ENCODE results near the gene TDRD9.
"Not testable (repeated sequence)": the region's sequence is repeated elsewhere in the genome, so short reads cannot be mapped to it uniquely, and the experiment has no call there.

TDRD9 gene

GRCh38 chr14:103886304-103887169 lies 41.7 kb upstream of the TDRD9 start:
- Histone ChIP-seq H3K27me3 (ENCODE audit: insufficient read depth, low read depth, severe bottlenecking) (no peaks in the 10 kb centered on the region), H3K36me3 (no peaks in the 10 kb centered on the region), H3K4me3 (ENCODE audit: low read depth, low read length) (no peak overlapping the region), H3K9me3 (ENCODE audit: severe bottlenecking) (no peaks in the 10 kb centered on the region), H3K27ac (no peak overlapping the region)
- no peak for DNase-seq
- no peak for TF ChIP-seq CTCF (IDR thresholded peaks at IDR 0.05; ENCODE audit: low read depth, low read length)

GRCh38 chr14:103887170-103887501 lies 41.1 kb upstream of the TDRD9 start:
- H3K27ac ChIP-seq = no peak overlapping the region
- no peaks in the 10 kb centered on the region for H3K9me3 ChIP-seq (ENCODE audit: severe bottlenecking)
- no peaks in the 10 kb centered on the region for H3K36me3 ChIP-seq
- H3K4me3 ChIP-seq (ENCODE audit: low read depth, low read length) = no peak overlapping the region
- no peaks in the 10 kb centered on the region for H3K27me3 ChIP-seq (ENCODE audit: insufficient read depth, low read depth, severe bottlenecking)
- DNase-seq = no peak
- no peak for TF ChIP-seq CTCF (IDR thresholded peaks at IDR 0.05; ENCODE audit: low read depth, low read length)

GRCh38 chr14:103887557-103888115 lies 40.6 kb upstream of the TDRD9 start:
- H3K4me3 ChIP-seq (ENCODE audit: low read depth, low read length) = no peak overlapping the region
- H3K27me3 ChIP-seq (ENCODE audit: insufficient read depth, low read depth, severe bottlenecking) = no peaks in the 10 kb centered on the region
- TF ChIP-seq CTCF (IDR thresholded peaks at IDR 0.05; ENCODE audit: low read depth, low read length) = no peak
- H3K27ac ChIP-seq = no peak overlapping the region
- no peak for DNase-seq
- no peaks in the 10 kb centered on the region for H3K36me3 ChIP-seq
- H3K9me3 ChIP-seq (ENCODE audit: severe bottlenecking) = no peaks in the 10 kb centered on the region

GRCh38 chr14:103889002-103889312 lies 39.3 kb upstream of the TDRD9 start:
- not testable (repeated sequence) for H3K36me3 ChIP-seq; H3K4me3 ChIP-seq (ENCODE audit: low read depth, low read length); H3K9me3 ChIP-seq (ENCODE audit: severe bottlenecking); DNase-seq; H3K27me3 ChIP-seq (ENCODE audit: insufficient read depth, low read depth, severe bottlenecking); H3K27ac ChIP-seq

GRCh38 chr14:103889313-103890051 lies 38.8 kb upstream of the TDRD9 start:
- no peak overlapping the region for H3K27ac ChIP-seq
- DNase-seq = no peak
- H3K4me3 ChIP-seq (ENCODE audit: low read depth, low read length) = no peak overlapping the region
- no peaks in the 10 kb centered on the region for H3K27me3 ChIP-seq (ENCODE audit: insufficient read depth, low read depth, severe bottlenecking)
- H3K9me3 ChIP-seq (ENCODE audit: severe bottlenecking) = no peaks in the 10 kb centered on the region
- H3K36me3 ChIP-seq = no peaks in the 10 kb centered on the region
- no peak for TF ChIP-seq CTCF (IDR thresholded peaks at IDR 0.05; ENCODE audit: low read depth, low read length)

GRCh38 chr14:103890052-103890371 lies 38.2 kb upstream of the TDRD9 start:
- no peak for DNase-seq
- Histone ChIP-seq H3K9me3 (ENCODE audit: severe bottlenecking) (no peaks in the 10 kb centered on the region), H3K27me3 (ENCODE audit: insufficient read depth, low read depth, severe bottlenecking) (no peaks in the 10 kb centered on the region), H3K27ac (no peak overlapping the region), H3K4me3 (ENCODE audit: low read depth, low read length) (no peak overlapping the region), H3K36me3 (no peaks in the 10 kb centered on the region)
- no peak for TF ChIP-seq CTCF (IDR thresholded peaks at IDR 0.05; ENCODE audit: low read depth, low read length)

All from WERI-Rb-1 (cell line).